Fibroblast of the aortic adventitia (primary cell): ENCODE data around the gene ANKFY1. TPM values are rescaled to one million over a fixed set of nuclear protein-coding genes. Genes with fewer than 3 reads are reported as not detected.
A peak's percentile ranks its signal among the peaks of the same experiment; 100 is the strongest.

Experiments
- DNase-seq: peaks from one replicate; pipeline ENCODE4 v3.0.0-alpha.2; 2010; ENCODE audit warnings: low read depth
- H3K4me3 ChIP-seq: 2 replicates; pipeline ENCODE4 v1.5.1; 2011; ENCODE audit warnings: low read depth, mild to moderate bottlenecking, control low read depth, low read length, moderate library complexity
- total RNA-seq: library from RNA; depleted of rRNA; stranded (reverse); fragments of >200 nt; gene quantifications from 2 replicates; pipeline ENCODE4 v1.2.3, GENCODE V29; 2012; ENCODE audit warnings: low replicate concordance
- TF ChIP-seq, protein P1 (sequence below): IDR thresholded peaks from 2 replicates; pipeline ENCODE4 v1.5.1; 2011; ENCODE audit warnings: mild to moderate bottlenecking, low read length, control low read depth, inconsistent platforms; ENCODE audit not compliant: insufficient read depth

Gene ANKFY1
- total RNA-seq, 1 donor = 55.0 TPM

DNA sequence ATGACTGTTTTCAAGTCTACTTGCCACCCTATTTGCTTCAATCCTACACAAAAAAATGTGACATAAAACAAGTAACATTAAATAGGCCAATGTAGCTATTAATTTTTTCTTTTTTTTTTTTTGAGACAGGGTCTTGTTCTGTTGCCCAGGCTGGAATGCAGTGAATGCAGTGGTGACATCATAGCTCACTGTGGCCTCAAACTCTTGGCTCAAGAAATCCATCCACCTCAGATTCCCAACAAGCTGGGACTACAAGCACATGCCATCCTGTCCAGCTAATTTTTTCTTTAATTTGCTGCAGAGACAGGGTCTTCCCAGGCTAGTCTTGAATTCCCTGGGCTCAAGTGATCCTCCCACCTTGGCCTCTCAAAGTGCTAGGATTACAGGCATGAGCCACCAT, 29.4 kb downstream of the ANKFY1 start:
- no peak overlapping the region for H3K4me3 ChIP-seq
- DNase-seq = peak; percentile 59
- TF ChIP-seq, protein P1, sequence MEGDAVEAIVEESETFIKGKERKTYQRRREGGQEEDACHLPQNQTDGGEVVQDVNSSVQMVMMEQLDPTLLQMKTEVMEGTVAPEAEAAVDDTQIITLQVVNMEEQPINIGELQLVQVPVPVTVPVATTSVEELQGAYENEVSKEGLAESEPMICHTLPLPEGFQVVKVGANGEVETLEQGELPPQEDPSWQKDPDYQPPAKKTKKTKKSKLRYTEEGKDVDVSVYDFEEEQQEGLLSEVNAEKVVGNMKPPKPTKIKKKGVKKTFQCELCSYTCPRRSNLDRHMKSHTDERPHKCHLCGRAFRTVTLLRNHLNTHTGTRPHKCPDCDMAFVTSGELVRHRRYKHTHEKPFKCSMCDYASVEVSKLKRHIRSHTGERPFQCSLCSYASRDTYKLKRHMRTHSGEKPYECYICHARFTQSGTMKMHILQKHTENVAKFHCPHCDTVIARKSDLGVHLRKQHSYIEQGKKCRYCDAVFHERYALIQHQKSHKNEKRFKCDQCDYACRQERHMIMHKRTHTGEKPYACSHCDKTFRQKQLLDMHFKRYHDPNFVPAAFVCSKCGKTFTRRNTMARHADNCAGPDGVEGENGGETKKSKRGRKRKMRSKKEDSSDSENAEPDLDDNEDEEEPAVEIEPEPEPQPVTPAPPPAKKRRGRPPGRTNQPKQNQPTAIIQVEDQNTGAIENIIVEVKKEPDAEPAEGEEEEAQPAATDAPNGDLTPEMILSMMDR = no peak

GRCh38 chr17:4233668-4234258, 30.0 kb downstream of the ANKFY1 start:
- no peak overlapping the region for H3K4me3 ChIP-seq
- TF ChIP-seq, protein P1 = no peak
- no peak for DNase-seq

- TF ChIP-seq, protein P1 = no peak
- DNase-seq = peak; percentile 81
- no peak overlapping the region for H3K4me3 ChIP-seq
These were observed 31.5 kb downstream of the ANKFY1 start for GRCh38 chr17:4232168-4232813.

- DNase-seq = peak; percentile 100
- peak overlapping the region; percentile 33 for H3K4me3 ChIP-seq
- TF ChIP-seq, protein P1 = no peak
These were observed 33.9 kb downstream of the ANKFY1 start for GRCh38 chr17:4229627-4230541.

GRCh38 chr17:4221899-4222659, 41.7 kb downstream of the ANKFY1 start:
- TF ChIP-seq, protein P1 = no peak
- H3K4me3 ChIP-seq = no peak overlapping the region
- DNase-seq = no peak

GRCh38 chr17:4221163-4221562, 42.6 kb downstream of the ANKFY1 start:
- DNase-seq = no peak
- TF ChIP-seq, protein P1 = no peak
- H3K4me3 ChIP-seq = no peak overlapping the region
